Retinal pigment epithelial cell (primary cell): ENCODE measurements around the gene WNT8A.
"Not testable (repeated sequence)": the region's sequence is repeated elsewhere in the genome, so short reads cannot be mapped to it uniquely, and the experiment has no call there.

Experiments used
- DNase-seq: peaks from one replicate; pipeline ENCODE4 v3.0.0-alpha.2; 2010; ENCODE audit warnings: low read depth
- H3K4me3 ChIP-seq: 2 replicates; pipeline ENCODE4 v1.5.1; 2011; ENCODE audit warnings: mild to moderate bottlenecking, low read length, control low read depth, moderate library complexity
- TF ChIP-seq, protein P1 (sequence below): conservative IDR thresholded peaks from 2 replicates; pipeline ENCODE4 v1.5.1; 2011; ENCODE audit warnings: low read depth, low read length, control low read depth, inconsistent platforms

Gene WNT8A

DNA sequence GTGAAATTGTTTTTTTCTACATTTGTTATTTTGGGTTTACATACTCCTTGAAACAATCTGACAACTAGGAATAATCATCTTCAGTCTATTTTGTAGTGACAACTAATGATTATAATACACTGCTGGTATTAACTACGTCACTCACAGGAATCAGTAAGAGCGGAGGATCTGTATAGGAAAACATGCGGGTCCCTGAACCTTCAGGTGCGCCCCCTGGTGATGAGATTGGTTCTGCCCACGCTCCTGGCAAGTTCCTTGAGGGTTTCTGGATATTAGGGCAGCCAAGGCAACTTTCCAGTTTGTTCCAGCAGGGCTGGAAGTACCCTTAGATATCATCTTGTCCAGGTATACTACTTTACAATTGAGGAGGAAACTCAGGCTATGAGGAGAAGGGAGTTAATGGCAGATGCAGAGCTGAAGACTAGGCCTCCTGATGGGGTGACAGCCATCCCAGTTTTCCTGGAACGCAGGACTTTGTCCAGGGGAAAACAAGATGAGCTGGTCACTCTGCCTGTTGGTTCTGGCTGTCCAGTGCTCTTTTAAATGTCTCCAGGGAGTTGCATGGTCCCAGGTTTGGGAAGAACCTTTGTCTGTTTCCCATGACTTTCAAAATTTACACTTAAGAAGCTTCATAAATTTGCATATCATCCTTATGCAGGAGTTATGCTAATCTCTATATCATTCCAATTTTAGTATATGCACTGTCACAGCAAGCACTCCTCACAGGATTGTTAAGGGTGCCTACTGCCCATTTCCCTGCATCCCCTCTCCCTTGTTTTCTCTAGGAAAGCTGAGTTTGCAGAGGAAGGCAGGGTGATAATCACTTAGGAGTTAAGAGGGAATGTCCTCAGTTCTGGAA, 14.9 kb upstream of the WNT8A start:
- peak; percentile 39 for DNase-seq
- no peak overlapping the region for H3K4me3 ChIP-seq
- TF ChIP-seq, protein P1, sequence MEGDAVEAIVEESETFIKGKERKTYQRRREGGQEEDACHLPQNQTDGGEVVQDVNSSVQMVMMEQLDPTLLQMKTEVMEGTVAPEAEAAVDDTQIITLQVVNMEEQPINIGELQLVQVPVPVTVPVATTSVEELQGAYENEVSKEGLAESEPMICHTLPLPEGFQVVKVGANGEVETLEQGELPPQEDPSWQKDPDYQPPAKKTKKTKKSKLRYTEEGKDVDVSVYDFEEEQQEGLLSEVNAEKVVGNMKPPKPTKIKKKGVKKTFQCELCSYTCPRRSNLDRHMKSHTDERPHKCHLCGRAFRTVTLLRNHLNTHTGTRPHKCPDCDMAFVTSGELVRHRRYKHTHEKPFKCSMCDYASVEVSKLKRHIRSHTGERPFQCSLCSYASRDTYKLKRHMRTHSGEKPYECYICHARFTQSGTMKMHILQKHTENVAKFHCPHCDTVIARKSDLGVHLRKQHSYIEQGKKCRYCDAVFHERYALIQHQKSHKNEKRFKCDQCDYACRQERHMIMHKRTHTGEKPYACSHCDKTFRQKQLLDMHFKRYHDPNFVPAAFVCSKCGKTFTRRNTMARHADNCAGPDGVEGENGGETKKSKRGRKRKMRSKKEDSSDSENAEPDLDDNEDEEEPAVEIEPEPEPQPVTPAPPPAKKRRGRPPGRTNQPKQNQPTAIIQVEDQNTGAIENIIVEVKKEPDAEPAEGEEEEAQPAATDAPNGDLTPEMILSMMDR: peak; percentile 95

DNA sequence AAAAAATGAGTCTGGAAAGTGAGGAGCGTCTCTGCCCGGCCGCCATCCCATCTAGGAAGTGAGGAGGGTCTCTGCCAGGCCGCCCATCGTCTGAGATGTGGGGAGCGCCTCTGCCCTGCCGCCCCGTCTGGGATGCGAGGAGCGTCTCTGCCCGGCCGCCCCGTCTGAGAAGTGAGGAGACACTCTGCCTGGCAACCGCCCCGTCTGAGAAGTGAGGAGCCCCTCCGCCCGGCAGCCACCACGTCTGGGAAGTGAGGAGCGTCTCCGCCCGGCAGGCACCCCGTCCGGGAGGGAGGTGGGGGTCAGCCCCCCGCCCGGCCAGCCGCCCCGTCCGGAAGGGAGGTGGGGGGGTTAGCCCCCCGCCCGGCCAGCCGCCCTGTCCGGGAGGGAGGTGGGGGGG, 13.8 kb upstream of the WNT8A start:
- not testable (repeated sequence) for H3K4me3 ChIP-seq, DNase-seq

DNA sequence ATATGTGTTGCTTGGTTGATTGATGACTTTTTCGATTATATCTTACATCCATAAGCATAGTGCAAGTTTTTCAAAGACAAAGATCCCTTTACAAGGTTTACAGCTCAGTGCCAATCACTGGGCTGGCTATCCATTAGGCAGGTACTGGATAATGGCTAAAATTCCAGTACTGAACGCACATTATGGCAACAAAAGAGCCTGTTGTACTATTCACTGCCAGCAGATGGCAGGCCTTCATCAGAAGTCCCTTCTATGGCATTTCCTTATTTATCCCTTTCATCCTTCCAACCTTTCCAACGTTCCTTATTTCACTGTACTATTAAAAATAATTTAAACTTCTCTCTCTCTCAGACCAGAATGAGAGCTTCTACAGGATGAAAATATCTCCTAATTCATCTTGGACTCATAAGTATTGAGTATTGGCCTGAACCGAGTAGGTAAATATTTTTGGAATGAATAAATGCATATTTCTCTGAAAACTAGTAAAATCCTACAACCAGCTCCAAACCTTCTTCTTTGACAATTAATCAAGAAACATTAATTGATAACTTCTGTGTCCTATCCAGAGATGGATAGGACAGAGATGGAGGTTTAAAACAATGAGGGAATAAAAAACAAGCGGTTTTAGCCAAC, 6.7 kb upstream of the WNT8A start:
- DNase-seq: peak; percentile 18
- no peak overlapping the region for H3K4me3 ChIP-seq
- TF ChIP-seq, protein P1: peak; percentile 89

DNA sequence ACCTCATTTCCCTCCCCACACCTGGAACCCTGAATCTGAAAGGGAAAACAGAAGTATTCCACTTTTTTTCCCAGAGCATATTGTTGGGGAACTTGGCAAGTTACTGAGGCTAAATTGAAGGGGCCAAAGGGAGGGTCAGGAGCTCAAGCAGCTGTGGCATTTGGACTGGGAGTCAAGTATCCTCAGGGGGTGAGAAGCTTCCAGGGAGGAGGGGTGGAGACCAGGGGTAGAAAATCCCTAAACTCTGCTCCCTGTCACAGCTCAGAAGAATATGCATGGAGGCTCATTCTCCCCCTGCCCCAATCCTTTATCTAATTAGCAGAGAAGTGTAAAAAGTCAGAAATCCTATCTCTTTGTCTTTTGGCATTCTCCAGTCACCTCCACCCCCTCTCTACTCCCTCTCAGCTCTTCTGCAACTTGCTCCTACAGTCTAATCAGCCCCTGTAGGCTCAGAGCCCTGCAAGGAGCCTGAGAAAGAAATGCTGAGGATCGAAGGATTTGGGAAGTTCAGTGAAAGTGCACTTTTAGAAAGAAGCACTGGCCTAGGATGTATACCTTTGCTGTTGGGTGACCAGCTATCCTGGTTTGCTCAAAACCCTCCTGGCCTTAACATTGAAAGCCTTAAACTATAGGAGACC, 5.7 kb upstream of the WNT8A start:
- H3K4me3 ChIP-seq: no peak overlapping the region
- DNase-seq: no peak
- TF ChIP-seq, protein P1: no peak

- TF ChIP-seq, protein P1: no peak
- DNase-seq: no peak
- H3K4me3 ChIP-seq: no peak overlapping the region
These were observed 1.8 kb upstream of the WNT8A start for GRCh38 chr5:138082033-138082432.

DNA sequence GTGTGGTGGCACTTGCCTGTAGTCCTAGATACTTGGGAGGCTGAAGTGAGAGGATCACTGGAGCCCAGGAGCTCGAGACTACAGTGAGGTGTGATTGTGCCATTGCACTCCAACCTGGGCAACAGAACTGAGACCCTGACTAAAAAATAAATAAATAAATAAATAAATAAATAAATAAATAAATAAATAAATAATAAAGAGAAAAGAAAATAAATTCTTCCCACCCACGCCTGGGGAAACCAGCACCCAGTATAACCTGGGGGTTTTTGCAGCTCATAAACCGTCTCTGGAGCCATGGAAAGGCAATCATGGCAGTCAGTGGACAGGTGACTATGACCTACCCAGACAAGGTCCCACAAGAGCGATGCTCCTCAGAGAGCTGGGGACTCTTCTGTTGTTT, 7.9 kb downstream of the WNT8A start:
- TF ChIP-seq, protein P1: no peak
- no peak for DNase-seq

DNA sequence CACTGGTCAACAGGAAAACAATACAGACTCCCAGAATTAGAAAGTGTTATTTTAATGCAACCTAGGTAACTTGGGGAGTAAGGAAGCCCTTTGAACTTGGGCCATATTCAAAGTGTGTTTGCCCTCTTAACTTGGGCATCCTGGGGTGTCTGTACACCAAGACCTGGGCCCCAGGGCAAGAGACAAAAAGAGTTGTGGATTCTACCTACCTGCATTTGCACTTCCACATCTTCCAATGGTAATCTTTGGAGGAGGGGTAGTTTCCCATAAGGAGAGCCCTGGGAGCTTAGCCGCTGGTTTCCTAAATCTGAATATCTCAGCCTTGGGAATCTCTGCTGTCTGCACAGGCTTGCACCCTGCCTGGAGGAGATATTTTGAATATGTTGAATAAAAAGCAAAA, 8.5 kb downstream of the WNT8A start:
- no peak overlapping the region for H3K4me3 ChIP-seq
- TF ChIP-seq, protein P1: no peak
- no peak for DNase-seq

More for the DNA sequence above, 7.9 kb downstream of the WNT8A start:
- H3K4me3 ChIP-seq: no peak overlapping the region
